ENCODE results near the gene FBXW9.

Gene FBXW9

GRCh38 chr19:12642506-12642905 lies 53.9 kb downstream of the FBXW9 start (continued):
- TF ChIP-seq BACH2 (CRISPR knock-in tag; IDR thresholded peaks at IDR 0.05; ENCODE audit: borderline replicate concordance) (no peak), PPARA (CRISPR knock-in tag; IDR thresholded peaks at IDR 0.05; ENCODE audit: borderline replicate concordance) (no peak), SNAI2 (CRISPR knock-in tag; IDR thresholded peaks at IDR 0.05) (no peak), ZFP30 (CRISPR knock-in tag; IDR thresholded peaks at IDR 0.05) (no peak), ARNTL (CRISPR knock-in tag; IDR thresholded peaks at IDR 0.05; ENCODE audit: borderline replicate concordance, low read depth) (no peak), OSR1 (CRISPR knock-in tag; IDR thresholded peaks at IDR 0.05) (no peak)

DNA sequence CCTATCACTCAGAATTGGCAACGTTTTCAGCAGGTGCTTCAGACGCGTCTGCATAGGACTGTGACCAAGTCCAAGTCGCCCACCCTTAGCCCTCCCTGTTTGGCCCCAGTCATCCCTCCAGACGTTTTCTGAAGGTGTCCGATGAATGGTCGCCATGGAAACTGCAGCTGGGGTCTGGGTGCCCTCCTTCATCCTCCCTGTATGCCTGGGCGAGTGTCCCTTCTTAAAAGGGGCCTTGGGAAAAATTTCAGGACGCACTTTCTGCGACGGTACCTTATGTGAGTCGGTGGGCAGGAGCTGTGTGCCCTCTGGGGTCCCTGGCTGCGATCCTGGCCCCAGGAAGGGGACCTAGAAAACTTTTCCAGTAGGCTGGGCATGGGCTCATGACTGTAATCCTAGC lies 55.0 kb downstream of the FBXW9 start:
- no peak for ATAC-seq
- TF ChIP-seq ESRRG (CRISPR knock-in tag; IDR thresholded peaks at IDR 0.05) (no peak), TSHZ2 (CRISPR knock-in tag; IDR thresholded peaks at IDR 0.05) (no peak), SNAI2 (CRISPR knock-in tag; IDR thresholded peaks at IDR 0.05) (no peak), ZNF70 (CRISPR knock-in tag; IDR thresholded peaks at IDR 0.05) (no peak), PPARA (CRISPR knock-in tag; IDR thresholded peaks at IDR 0.05; ENCODE audit: borderline replicate concordance) (no peak), GLIS3 (CRISPR knock-in tag; IDR thresholded peaks at IDR 0.05) (no peak), ZC3H10 (CRISPR knock-in tag; IDR thresholded peaks at IDR 0.05) (no peak), ISL1 (CRISPR knock-in tag; IDR thresholded peaks at IDR 0.05) (no peak), CSDC2 (CRISPR knock-in tag; IDR thresholded peaks at IDR 0.05) (no peak), TCF4 (CRISPR knock-in tag; IDR thresholded peaks at IDR 0.05; ENCODE audit: borderline replicate concordance) (no peak), BACH2 (CRISPR knock-in tag; IDR thresholded peaks at IDR 0.05; ENCODE audit: borderline replicate concordance) (no peak), ZNF8 (CRISPR knock-in tag; IDR thresholded peaks at IDR 0.05) (no peak)
- TF ChIP-seq, protein P1, sequence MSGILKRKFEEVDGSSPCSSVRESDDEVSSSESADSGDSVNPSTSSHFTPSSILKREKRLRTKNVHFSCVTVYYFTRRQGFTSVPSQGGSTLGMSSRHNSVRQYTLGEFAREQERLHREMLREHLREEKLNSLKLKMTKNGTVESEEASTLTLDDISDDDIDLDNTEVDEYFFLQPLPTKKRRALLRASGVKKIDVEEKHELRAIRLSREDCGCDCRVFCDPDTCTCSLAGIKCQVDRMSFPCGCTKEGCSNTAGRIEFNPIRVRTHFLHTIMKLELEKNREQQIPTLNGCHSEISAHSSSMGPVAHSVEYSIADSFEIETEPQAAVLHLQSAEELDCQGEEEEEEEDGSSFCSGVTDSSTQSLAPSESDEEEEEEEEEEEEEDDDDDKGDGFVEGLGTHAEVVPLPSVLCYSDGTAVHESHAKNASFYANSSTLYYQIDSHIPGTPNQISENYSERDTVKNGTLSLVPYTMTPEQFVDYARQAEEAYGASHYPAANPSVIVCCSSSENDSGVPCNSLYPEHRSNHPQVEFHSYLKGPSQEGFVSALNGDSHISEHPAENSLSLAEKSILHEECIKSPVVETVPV (CRISPR knock-in tag; IDR thresholded peaks at IDR 0.05) = no peak
- TF ChIP-seq, protein P2, sequence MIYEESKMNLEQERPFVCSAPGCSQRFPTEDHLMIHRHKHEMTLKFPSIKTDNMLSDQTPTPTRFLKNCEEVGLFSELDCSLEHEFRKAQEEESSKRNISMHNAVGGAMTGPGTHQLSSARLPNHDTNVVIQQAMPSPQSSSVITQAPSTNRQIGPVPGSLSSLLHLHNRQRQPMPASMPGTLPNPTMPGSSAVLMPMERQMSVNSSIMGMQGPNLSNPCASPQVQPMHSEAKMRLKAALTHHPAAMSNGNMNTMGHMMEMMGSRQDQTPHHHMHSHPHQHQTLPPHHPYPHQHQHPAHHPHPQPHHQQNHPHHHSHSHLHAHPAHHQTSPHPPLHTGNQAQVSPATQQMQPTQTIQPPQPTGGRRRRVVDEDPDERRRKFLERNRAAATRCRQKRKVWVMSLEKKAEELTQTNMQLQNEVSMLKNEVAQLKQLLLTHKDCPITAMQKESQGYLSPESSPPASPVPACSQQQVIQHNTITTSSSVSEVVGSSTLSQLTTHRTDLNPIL (CRISPR knock-in tag; IDR thresholded peaks at IDR 0.05; ENCODE audit: low read depth) = no peak

DNA sequence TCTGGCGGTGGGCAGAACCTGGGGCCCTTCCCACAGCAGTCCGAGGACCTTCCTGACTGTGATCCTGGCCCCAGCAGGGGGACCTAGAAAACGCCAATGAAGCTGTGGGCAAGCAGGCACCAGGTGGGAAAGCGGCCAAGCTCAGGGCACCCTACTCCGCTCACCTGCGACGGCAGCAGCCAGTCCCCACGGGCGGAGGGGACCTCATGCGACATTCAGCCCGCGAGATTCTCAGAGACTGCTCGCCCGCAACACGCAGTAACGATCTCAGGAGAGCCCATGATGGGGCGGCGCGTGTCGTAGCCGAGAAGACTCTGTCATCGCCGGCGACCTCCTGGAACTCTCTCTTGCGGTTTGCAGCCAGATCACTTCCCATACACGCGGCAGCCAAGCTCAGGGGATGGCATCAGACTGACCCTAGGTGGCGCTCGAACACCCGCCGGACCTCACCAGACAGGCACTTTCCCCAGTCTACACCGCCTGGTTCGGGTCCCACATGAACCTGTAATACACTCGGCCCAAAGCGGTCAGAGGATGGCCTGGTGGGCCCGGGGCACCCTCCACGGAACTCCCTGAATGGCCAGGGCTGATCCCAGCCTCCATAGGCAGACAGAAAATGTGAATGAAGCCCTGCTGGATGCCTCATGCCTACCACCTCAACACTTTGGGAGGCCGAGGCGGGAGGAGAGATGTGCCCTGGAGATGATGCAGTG lies 56.4 kb downstream of the FBXW9 start:
- TF ChIP-seq ZFP3 (CRISPR knock-in tag; IDR thresholded peaks at IDR 0.05) = no peak
- no peak for TF ChIP-seq GLIS3 (CRISPR knock-in tag; IDR thresholded peaks at IDR 0.05)
- TF ChIP-seq BACH2 (CRISPR knock-in tag; IDR thresholded peaks at IDR 0.05; ENCODE audit: borderline replicate concordance) = no peak
- no peak for TF ChIP-seq ESRRG (CRISPR knock-in tag; IDR thresholded peaks at IDR 0.05)
- peak; percentile 94 for ATAC-seq

Data from SK-N-SH treated with all-trans-retinoic acid at 6 μM for 48 hours (cell line).